PC-9 (cell line): ENCODE measurements around the gene DTYMK. TPM values are rescaled to one million over a fixed set of nuclear protein-coding genes. Genes with fewer than 3 reads are reported as not detected.

Experiments used
- BruUV-seq: library from RNA; stranded (reverse); fragments of 400-500 nt; replicated peaks from 2 replicates; lab custom pipeline; 2021; lab: Mats Ljungman, UMichigan
- CTCF ChIA-PET: fragments of 300-600 bp; sonication (Branson Sonifier 250); formaldehyde crosslinking; loops from one replicate; lab custom pipeline; 2022; ENCODE audit warnings: antibody characterized with exemption; lab: Charles Lee
- POLR2A ChIA-PET: fragments of 300-600 bp; sonication (Branson Sonifier 250); formaldehyde crosslinking; loops from one replicate; lab custom pipeline; 2022; ENCODE audit warnings: antibody characterized with exemption; ENCODE audit not compliant: unreplicated experiment; lab: Charles Lee
- DNase-seq, 2 experiments: peaks; one replicate each; pipeline versions ENCODE4 v3.0.0 to v3.0.0-alpha.2; 2015 to 2022; ENCODE audit warnings: mixed read lengths in 1 of 2
- H2AFZ ChIP-seq: fragments of 200-600 bp; sonication (generic); 2 replicates; pipeline ENCODE4 v1.8.1; 2017; ENCODE audit warnings: antibody characterized with exemption
- H3F3A ChIP-seq: fragments of 200-600 bp; sonication (generic); 2 replicates; pipeline ENCODE4 v1.8.1; 2017; ENCODE audit warnings: antibody characterized with exemption, mild to moderate bottlenecking, low read depth; ENCODE audit not compliant: insufficient read depth
- H3K27ac ChIP-seq: fragments of 200-600 bp; sonication (generic); 2 replicates; pipeline ENCODE4 v1.6.1; 2016; ENCODE audit warnings: mixed run types
- H3K27me3 ChIP-seq: fragments of 200-600 bp; sonication (generic); 2 replicates; pipeline ENCODE4 v1.6.1; 2016; ENCODE audit warnings: low read depth, mixed run types; ENCODE audit not compliant: insufficient read depth
- H3K36me3 ChIP-seq: fragments of 200-600 bp; sonication (generic); 2 replicates; pipeline ENCODE4 v1.6.1; 2016; ENCODE audit warnings: low read depth, mixed run types
- H3K4me1 ChIP-seq: fragments of 200-600 bp; sonication (generic); replicated peaks from 2 replicates; pipeline ENCODE4 v1.6.1; 2016; ENCODE audit warnings: mixed run types; ENCODE audit not compliant: insufficient read depth
- H3K4me2 ChIP-seq: fragments of 200-600 bp; sonication (generic); 2 replicates; pipeline ENCODE4 v1.6.1; 2017; ENCODE audit warnings: mixed run types
- H3K4me3 ChIP-seq: fragments of 200-600 bp; sonication (generic); 2 replicates; pipeline ENCODE4 v1.6.1; 2016; ENCODE audit warnings: mixed run types
- H3K79me2 ChIP-seq: fragments of 200-600 bp; sonication (generic); 2 replicates; pipeline ENCODE4 v1.6.1; 2017; ENCODE audit warnings: low read depth, mixed run types
- H3K9me2 ChIP-seq: fragments of 200-600 bp; sonication (generic); 2 replicates; pipeline ENCODE4 v1.8.1; 2017; ENCODE audit warnings: mild to moderate bottlenecking; ENCODE audit not compliant: insufficient read depth
- H3K9me3 ChIP-seq: fragments of 200-600 bp; sonication (generic); 2 replicates; pipeline ENCODE4 v1.8.1; 2016; ENCODE audit warnings: low read depth; ENCODE audit not compliant: insufficient read depth
- H4K20me1 ChIP-seq: fragments of 200-600 bp; sonication (generic); 2 replicates; pipeline ENCODE4 v1.8.1; 2017; ENCODE audit not compliant: insufficient read depth
- EZH2 ChIP-seq: fragments of 200-600 bp; sonication (generic); IDR thresholded peaks from 2 replicates; pipeline ENCODE4 v1.8.0; 2017; ENCODE audit warnings: antibody characterized with exemption, low read depth
- intact Hi-C: fragments of 100-400 bp; cut with micrococcal nuclease; formaldehyde crosslinking; loops from one replicate; pipeline ENCODE4 v1.10.0; 2022; ENCODE audit not compliant: unreplicated experiment
- total RNA-seq: library from RNA; stranded (reverse); gene quantifications from 2 replicates; pipeline ENCODE4 v1.2.3, GENCODE V29; 2021
- TF ChIP-seq, protein P1 (sequence below): fragments of 200-600 bp; sonication (generic); conservative IDR thresholded peaks from 2 replicates; pipeline ENCODE4 v1.6.1; 2017; ENCODE audit warnings: mixed run types, antibody characterized with exemption, mild to moderate bottlenecking, moderate library complexity

The DTYMK gene
- total RNA-seq, 1 experiment from 2014 or later: 183 TPM

DNA sequence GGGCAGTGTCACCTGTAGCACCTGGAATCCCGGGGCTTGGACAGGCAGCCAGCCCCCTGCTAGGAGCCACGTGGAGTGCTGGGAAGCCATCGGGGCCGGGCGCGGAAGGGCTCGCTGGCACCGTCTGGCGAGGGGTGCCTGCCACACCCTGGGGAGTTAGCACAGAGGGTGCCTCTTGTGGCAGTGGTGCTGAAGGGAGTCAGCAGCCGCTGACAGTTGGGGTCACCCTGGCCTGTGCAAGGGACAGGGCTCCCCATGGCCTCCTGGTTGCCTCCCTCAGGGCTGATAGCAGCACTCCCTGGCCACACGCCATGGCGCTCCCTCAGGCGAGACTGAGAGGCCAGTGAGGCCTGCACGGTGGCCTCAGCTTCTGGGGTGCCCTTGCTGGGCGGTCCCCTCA lies 33.9 kb upstream of the DTYMK start:
- no TSS peak for BruUV-seq

DNA sequence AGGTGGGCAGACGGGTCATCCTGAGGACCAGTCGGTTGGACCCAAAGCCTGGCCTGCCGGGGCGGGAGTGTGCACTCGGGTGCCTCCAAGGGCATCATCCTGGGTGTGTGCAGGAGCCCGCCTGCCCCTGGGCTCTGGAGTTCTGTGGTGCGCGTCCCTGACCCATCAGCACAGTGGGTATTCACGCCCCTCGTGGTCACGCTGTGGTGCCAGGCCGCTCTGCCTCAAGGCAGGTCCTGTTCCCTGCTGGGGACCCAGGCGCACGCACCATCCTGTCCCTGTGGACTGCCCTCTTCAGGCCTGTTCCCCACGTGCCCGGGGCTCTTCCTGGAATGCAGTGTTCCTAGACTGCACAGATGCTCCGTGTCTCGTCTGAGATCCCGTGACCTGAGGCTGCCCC lies 33.5 kb upstream of the DTYMK start:
- CTCF ChIA-PET: no interaction called here
- Histone ChIP-seq H3K27me3 (no peaks in the 10 kb centered on the region), H3K4me1 (no peaks in the 10 kb centered on the region), H3K4me2 (no peak overlapping the region), H3K27ac (no peak overlapping the region), H2AFZ (no peak overlapping the region), H3K36me3 (0 out of 2 replicates have a peak, but pooled peaks cover 8% of the 10 kb centered on the region), H3K9me3 (no peaks in the 10 kb centered on the region), H3K4me3 (no peak overlapping the region), H4K20me1 (peaks cover 9% of the 10 kb centered on the region), H3F3A (peaks cover 9% of the 10 kb centered on the region), H3K9me2 (no peaks in the 10 kb centered on the region), H3K79me2 (no peaks in the 10 kb centered on the region)
- no TSS peak for BruUV-seq
- intact Hi-C loops: no loop called here
- no peak for DNase-seq
- TF ChIP-seq EZH2: no peak
- TF ChIP-seq, protein P1, sequence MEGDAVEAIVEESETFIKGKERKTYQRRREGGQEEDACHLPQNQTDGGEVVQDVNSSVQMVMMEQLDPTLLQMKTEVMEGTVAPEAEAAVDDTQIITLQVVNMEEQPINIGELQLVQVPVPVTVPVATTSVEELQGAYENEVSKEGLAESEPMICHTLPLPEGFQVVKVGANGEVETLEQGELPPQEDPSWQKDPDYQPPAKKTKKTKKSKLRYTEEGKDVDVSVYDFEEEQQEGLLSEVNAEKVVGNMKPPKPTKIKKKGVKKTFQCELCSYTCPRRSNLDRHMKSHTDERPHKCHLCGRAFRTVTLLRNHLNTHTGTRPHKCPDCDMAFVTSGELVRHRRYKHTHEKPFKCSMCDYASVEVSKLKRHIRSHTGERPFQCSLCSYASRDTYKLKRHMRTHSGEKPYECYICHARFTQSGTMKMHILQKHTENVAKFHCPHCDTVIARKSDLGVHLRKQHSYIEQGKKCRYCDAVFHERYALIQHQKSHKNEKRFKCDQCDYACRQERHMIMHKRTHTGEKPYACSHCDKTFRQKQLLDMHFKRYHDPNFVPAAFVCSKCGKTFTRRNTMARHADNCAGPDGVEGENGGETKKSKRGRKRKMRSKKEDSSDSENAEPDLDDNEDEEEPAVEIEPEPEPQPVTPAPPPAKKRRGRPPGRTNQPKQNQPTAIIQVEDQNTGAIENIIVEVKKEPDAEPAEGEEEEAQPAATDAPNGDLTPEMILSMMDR: no peak
- POLR2A ChIA-PET: no interaction called here

More for the DNA sequence above, 33.9 kb upstream of the DTYMK start:
- no peaks in the 10 kb centered on the region for H3K4me1 ChIP-seq
- H2AFZ ChIP-seq: no peak overlapping the region
- no peak overlapping the region for H3K27ac ChIP-seq
- CTCF ChIA-PET: no interaction called here
- no peaks in the 10 kb centered on the region for H3K27me3 ChIP-seq
- H3K4me3 ChIP-seq: no peak overlapping the region
- POLR2A ChIA-PET: no interaction called here
- DNase-seq: no peak
- intact Hi-C loops: no loop called here
- H3K36me3 ChIP-seq: 0 out of 2 replicates have a peak, but pooled peaks cover 8% of the 10 kb centered on the region
- no peak overlapping the region for H3K4me2 ChIP-seq
- H3F3A ChIP-seq: peaks cover 9% of the 10 kb centered on the region
- H3K9me3 ChIP-seq: no peaks in the 10 kb centered on the region
- TF ChIP-seq, protein P1: no peak
- TF ChIP-seq EZH2: no peak
- peaks cover 9% of the 10 kb centered on the region for H4K20me1 ChIP-seq
- H3K9me2 ChIP-seq: no peaks in the 10 kb centered on the region
- H3K79me2 ChIP-seq: no peaks in the 10 kb centered on the region

DNA sequence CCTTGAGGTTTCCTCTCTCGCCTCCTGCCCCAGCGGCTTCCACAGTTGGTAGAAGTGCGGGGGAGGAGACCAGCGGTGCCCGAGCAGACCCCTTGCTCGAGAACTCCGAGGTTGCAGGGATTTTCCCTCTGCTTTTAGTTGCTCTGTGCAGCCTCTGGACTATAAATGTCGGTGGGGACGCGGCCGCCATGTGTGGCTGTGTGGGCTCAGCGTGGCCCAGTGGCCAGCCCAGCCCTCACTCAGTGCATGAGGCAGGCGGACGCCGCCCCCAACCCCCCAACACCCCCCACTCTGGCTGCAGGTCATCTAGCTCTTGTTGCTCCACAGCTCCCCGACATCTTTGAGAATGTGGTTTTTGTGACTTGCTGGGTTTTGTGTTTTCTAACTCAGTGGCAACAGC lies 32.5 kb upstream of the DTYMK start:
- H3K4me2 ChIP-seq: no peak overlapping the region
- H3F3A ChIP-seq: peaks cover 9% of the 10 kb centered on the region; the same call in 1 of the 2 replicates
- peaks cover 11% of the 10 kb centered on the region; the same call in 1 of the 2 replicates for H3K36me3 ChIP-seq
- H2AFZ ChIP-seq: no peak overlapping the region
- ChIA-PET POLR2A (interaction anchor here (0.5 kb wide), 1 partner anchor 30 kb away, joined by 5 read pairs; no protein-coding TSS in a partner anchor), CTCF (no interaction called here)
- H3K9me3 ChIP-seq: no peaks in the 10 kb centered on the region
- no TSS peak for BruUV-seq
- H3K79me2 ChIP-seq: no peaks in the 10 kb centered on the region
- DNase-seq: no peak
- H3K4me1 ChIP-seq: no peaks in the 10 kb centered on the region
- no peak overlapping the region for H3K4me3 ChIP-seq
- H3K27ac ChIP-seq: no peak overlapping the region
- intact Hi-C loops: no loop called here
- TF ChIP-seq EZH2: no peak
- TF ChIP-seq, protein P1: no peak
- H3K27me3 ChIP-seq: no peaks in the 10 kb centered on the region
- H4K20me1 ChIP-seq: peaks cover 9% of the 10 kb centered on the region
- H3K9me2 ChIP-seq: no peaks in the 10 kb centered on the region
